HepG2 (cell line): ENCODE results near the gene KIF3C. TPM values are rescaled to one million over a fixed set of nuclear protein-coding genes. Genes with fewer than 3 reads are reported as not detected.

ENCODE experiments used
- ARID5B ChIP-seq: IDR thresholded peaks from 2 replicates; pipeline ENCODE4 v1.4.0; 2020; ENCODE audit warnings: mild to moderate bottlenecking, missing genetic modification reagents
- CEBPG ChIP-seq: IDR thresholded peaks from 2 replicates; pipeline ENCODE4 v1.6.1; 2016
- CTCF ChIP-seq: sonication (generic); formaldehyde crosslinking; IDR thresholded peaks from 2 replicates; pipeline ENCODE4 v1.5.0; 2020; ENCODE audit warnings: mild to moderate bottlenecking, missing genetic modification reagents, moderate library complexity
- DMTF1 ChIP-seq: sonication (generic); formaldehyde crosslinking; IDR thresholded peaks from 2 replicates; pipeline ENCODE4 v1.4.0; 2020; ENCODE audit warnings: mild to moderate bottlenecking, missing genetic modification reagents
- GFI1 ChIP-seq: sonication (generic); formaldehyde crosslinking; IDR thresholded peaks from 2 replicates; pipeline ENCODE4 v1.5.0; 2020; ENCODE audit warnings: missing genetic modification reagents, mild to moderate bottlenecking, borderline replicate concordance
- SNAPC5 ChIP-seq: sonication (generic); formaldehyde crosslinking; IDR thresholded peaks from 2 replicates; pipeline ENCODE4 v1.8.1; 2023; ENCODE audit warnings: mild to moderate bottlenecking, missing genetic modification reagents, borderline replicate concordance
- ZFY ChIP-seq: sonication (generic); formaldehyde crosslinking; IDR thresholded peaks from 2 replicates; pipeline ENCODE4 v1.4.0; 2020; ENCODE audit warnings: missing genetic modification reagents
- ZNF362 ChIP-seq: sonication (generic); formaldehyde crosslinking; IDR thresholded peaks from 2 replicates; pipeline ENCODE4 v1.4.0; 2020; ENCODE audit warnings: missing genetic modification reagents, mild to moderate bottlenecking, borderline replicate concordance
- ZNF646 ChIP-seq: sonication (generic); formaldehyde crosslinking; IDR thresholded peaks from 2 replicates; pipeline ENCODE4 v1.9.0; 2021; ENCODE audit warnings: mild to moderate bottlenecking, missing genetic modification reagents
- polyA plus RNA-seq, 8 experiments: library from polyadenylated mRNA; depleted of rRNA in 3 of 8; stranded (reverse) in 7 of 8; unstranded in 1 of 8; fragments of >200 nt; fragmentation: Illumina TruSeq in 4 of 8; extraction: Trizol in 4 of 8; gene quantifications; 2 replicates each; pipeline versions ENCODE4 v1.2.1 to v1.2.3, GENCODE V29; 2011 to 2016; ENCODE audit warnings: low read depth in 4 of 8, missing spikeins in 1 of 8, mixed read lengths in 1 of 8; ENCODE audit not compliant: insufficient read depth in 1 of 8
- total RNA-seq, 5 experiments: library from RNA; depleted of rRNA; stranded (reverse); fragments of >200 nt; fragmentation: Illumina TruSeq; extraction: Trizol; gene quantifications; 2 replicates each; pipeline ENCODE4 v1.2.3, GENCODE V29; 2016; ENCODE audit warnings: low read depth in 1 of 5

Gene KIF3C
- total and polyA plus RNA-seq, 2 of the 13 experiments (the other 11 are each of a cell fraction or from before 2014, with no cell fraction given), result 3.6 to 4.9 TPM

- TF ChIP-seq ARID5B (CRISPR knock-in tag) (peak; percentile 88), CEBPG (CRISPR knock-in tag) (peak; percentile 48; the same call in 1 of the 2 replicates), SNAPC5 (CRISPR knock-in tag) (no peak), ZFY (CRISPR knock-in tag) (no peak), GFI1 (CRISPR knock-in tag) (no peak), CTCF (CRISPR knock-in tag) (no peak), DMTF1 (CRISPR knock-in tag) (no peak), ZNF362 (CRISPR knock-in tag) (no peak), ZNF646 (CRISPR knock-in tag) (no peak)
Observed at GRCh38 chr2:26011990-26012856, 29.9 kb upstream of the KIF3C start (continued).
